ENCODE data around the gene CNST.

- TF ChIP-seq SPI1 (IDR thresholded peaks at IDR 0.05; ENCODE audit: low read depth, low read length) (no peak), POU2F2 (IDR thresholded peaks at IDR 0.05; ENCODE audit: low read depth, low read length) (no peak), POLR2A (IDR thresholded peaks at IDR 0.05; ENCODE audit: low read depth, low read length) (no peak), TAF1 (IDR thresholded peaks at IDR 0.05; ENCODE audit: low read depth, low read length) (no peak), POLR2AphosphoS5 (IDR thresholded peaks at IDR 0.05; ENCODE audit: low read depth, low read length) (no peak)
Measured at GRCh38 chr1:246573491-246573890, 7.2 kb downstream of the CNST start.
